Activated naive CD8-positive, alpha-beta T cell treated with anti-CD3 and anti-CD28 coated beads, Interleukin-2, amount 10 ng/mL, durations not matched to agents 7 days and 5 days (primary cell): ENCODE measurements around the gene RERG. TPM values are rescaled to one million over a fixed set of nuclear protein-coding genes. Genes with fewer than 3 reads are reported as not detected.
"Not testable (repeated sequence)": the region's sequence is repeated elsewhere in the genome, so short reads cannot be mapped to it uniquely, and the experiment has no call there.

Source experiments
- ATAC-seq: fragments of 150-1000 bp; cut with Tn5 transposase; one replicate; pipeline ENCODE4 v1.10.0; 2021; ENCODE audit warnings: low read depth, moderate library complexity
- POLR2A ChIA-PET: fragments of 350-600 bp; sonication (Branson Sonifier 250); formaldehyde crosslinking; loops from one replicate; lab custom pipeline; 2021; ENCODE audit warnings: antibody characterized with exemption; lab: Charles Lee
- DNase-seq: peaks from one replicate; pipeline ENCODE4 v3.0.0; 2021
- H3K27ac Mint-ChIP-seq: one replicate; pipeline ENCODE4 v1.8.0; 2022; ENCODE audit warnings: mild to moderate bottlenecking, mixed read lengths
- H3K27me3 Mint-ChIP-seq: one replicate; pipeline ENCODE4 v1.8.0; 2022; ENCODE audit warnings: mild to moderate bottlenecking, moderate library complexity, mixed read lengths
- H3K36me3 Mint-ChIP-seq: one replicate; pipeline ENCODE4 v1.8.0; 2021; ENCODE audit warnings: mild to moderate bottlenecking, mixed read lengths
- H3K4me1 Mint-ChIP-seq: one replicate; pipeline ENCODE4 v1.8.0; 2021; ENCODE audit warnings: mixed read lengths
- H3K4me3 Mint-ChIP-seq: one replicate; pipeline ENCODE4 v1.8.0; 2022; ENCODE audit warnings: mild to moderate bottlenecking, moderate library complexity, mixed read lengths
- H3K9me3 Mint-ChIP-seq: one replicate; pipeline ENCODE4 v1.8.0; 2021; ENCODE audit warnings: mixed read lengths
- total RNA-seq, 2 experiments: library from RNA; stranded (reverse); gene quantifications; one replicate each; pipeline ENCODE4 v1.2.3, GENCODE V29; 2021

The RERG gene
- total RNA-seq, 2 experiments from 2014 or later, result not detected

GRCh38 chr12:15130541-15130940 lies 90.7 kb downstream of the RERG start:
- DNase-seq (no peak), ATAC-seq (no peak)
- Mint-ChIP-seq H3K27me3 (peaks cover 23% of the 10 kb centered on the region), H3K4me3 (no peak overlapping the region), H3K27ac (no peak overlapping the region), H3K9me3 (no peaks in the 10 kb centered on the region), H3K4me1 (no peaks in the 10 kb centered on the region), H3K36me3 (no peaks in the 10 kb centered on the region)
- POLR2A ChIA-PET, result no interaction called here

GRCh38 chr12:15123401-15123800 lies 97.8 kb downstream of the RERG start:
- ATAC-seq, result no peak
- H3K36me3 Mint-ChIP-seq, result no peaks in the 10 kb centered on the region
- no peaks in the 10 kb centered on the region for H3K4me1 Mint-ChIP-seq
- no peak overlapping the region for H3K27ac Mint-ChIP-seq
- POLR2A ChIA-PET, result no interaction called here
- H3K4me3 Mint-ChIP-seq, result no peak overlapping the region
- peaks cover 6% of the 10 kb centered on the region for H3K27me3 Mint-ChIP-seq
- H3K9me3 Mint-ChIP-seq, result no peaks in the 10 kb centered on the region
- no peak for DNase-seq

- no peak for ATAC-seq
- POLR2A ChIA-PET, result no interaction called here
- H3K27ac Mint-ChIP-seq, result no peak overlapping the region
These were observed 98.9 kb downstream of the RERG start for GRCh38 chr12:15122344-15122743.

GRCh38 chr12:15118955-15119354 lies 102.3 kb downstream of the RERG start:
- DNase-seq (no peak), ATAC-seq (no peak)
- Mint-ChIP-seq H3K27me3 (peaks cover 2% of the 10 kb centered on the region), H3K9me3 (no peaks in the 10 kb centered on the region), H3K36me3 (no peaks in the 10 kb centered on the region), H3K4me1 (no peaks in the 10 kb centered on the region), H3K27ac (no peak overlapping the region), H3K4me3 (no peak overlapping the region)
- POLR2A ChIA-PET, result no interaction called here

More at GRCh38 chr12:15122344-15122743, 98.9 kb downstream of the RERG start:
- Mint-ChIP-seq H3K36me3 (no peaks in the 10 kb centered on the region), H3K27me3 (peaks cover 6% of the 10 kb centered on the region), H3K9me3 (no peaks in the 10 kb centered on the region), H3K4me1 (no peaks in the 10 kb centered on the region), H3K4me3 (no peak overlapping the region)
- no peak for DNase-seq

GRCh38 chr12:15116983-15117382 lies 104.2 kb downstream of the RERG start:
- no peak overlapping the region for H3K27ac Mint-ChIP-seq
- H3K36me3 Mint-ChIP-seq, result no peaks in the 10 kb centered on the region
- DNase-seq (no peak), ATAC-seq (no peak)
- POLR2A ChIA-PET, result no interaction called here
- H3K27me3 Mint-ChIP-seq, result peaks cover 2% of the 10 kb centered on the region
- H3K9me3 Mint-ChIP-seq, result no peaks in the 10 kb centered on the region
- no peak overlapping the region for H3K4me3 Mint-ChIP-seq
- H3K4me1 Mint-ChIP-seq, result no peaks in the 10 kb centered on the region

GRCh38 chr12:15116086-15116485 lies 105.1 kb downstream of the RERG start:
- Mint-ChIP-seq H3K4me1 (no peaks in the 10 kb centered on the region), H3K27ac (no peak overlapping the region), H3K4me3 (no peak overlapping the region), H3K9me3 (no peaks in the 10 kb centered on the region), H3K36me3 (no peaks in the 10 kb centered on the region), H3K27me3 (peaks cover 2% of the 10 kb centered on the region)
- DNase-seq (no peak), ATAC-seq (no peak)
- POLR2A ChIA-PET, result no interaction called here

GRCh38 chr12:15115434-15115833 lies 105.8 kb downstream of the RERG start:
- POLR2A ChIA-PET, result no interaction called here
- Mint-ChIP-seq H3K36me3 (no peaks in the 10 kb centered on the region), H3K27me3 (peaks cover 2% of the 10 kb centered on the region), H3K27ac (no peak overlapping the region), H3K9me3 (no peaks in the 10 kb centered on the region), H3K4me1 (no peaks in the 10 kb centered on the region), H3K4me3 (no peak overlapping the region)
- ATAC-seq (no peak), DNase-seq (no peak)

- H3K27ac Mint-ChIP-seq, result no peak overlapping the region
- no peaks in the 10 kb centered on the region for H3K36me3 Mint-ChIP-seq
- no peaks in the 10 kb centered on the region for H3K9me3 Mint-ChIP-seq
- POLR2A ChIA-PET, result no interaction called here
- H3K27me3 Mint-ChIP-seq, result no peaks in the 10 kb centered on the region
- H3K4me3 Mint-ChIP-seq, result no peak overlapping the region
- no peaks in the 10 kb centered on the region for H3K4me1 Mint-ChIP-seq
- ATAC-seq, result no peak
- DNase-seq, result no peak
These were observed 106.7 kb downstream of the RERG start for GRCh38 chr12:15114501-15114900.

- Mint-ChIP-seq H3K4me3 (no peak overlapping the region), H3K4me1 (peaks cover 2% of the 10 kb centered on the region), H3K27ac (no peak overlapping the region), H3K36me3 (no peaks in the 10 kb centered on the region), H3K27me3 (no peaks in the 10 kb centered on the region), H3K9me3 (no peaks in the 10 kb centered on the region)
- ATAC-seq, result no peak
- DNase-seq, result no peak
- POLR2A ChIA-PET, result no interaction called here
These were observed 128.4 kb downstream of the RERG start for GRCh38 chr12:15092826-15093225.

GRCh38 chr12:15090441-15090840 lies 130.8 kb downstream of the RERG start:
- Mint-ChIP-seq H3K36me3 (no peaks in the 10 kb centered on the region), H3K27ac (no peak overlapping the region)
- POLR2A ChIA-PET, result no interaction called here

GRCh38 chr12:15088105-15088504 lies 133.1 kb downstream of the RERG start:
- H3K27ac Mint-ChIP-seq, result no peak overlapping the region
- no peak overlapping the region for H3K4me3 Mint-ChIP-seq
- peaks cover 2% of the 10 kb centered on the region for H3K9me3 Mint-ChIP-seq
- no peaks in the 10 kb centered on the region for H3K36me3 Mint-ChIP-seq
- H3K4me1 Mint-ChIP-seq, result peaks cover 4% of the 10 kb centered on the region
- H3K27me3 Mint-ChIP-seq, result peaks cover 6% of the 10 kb centered on the region
- no peak for ATAC-seq
- POLR2A ChIA-PET, result no interaction called here
- no peak for DNase-seq

More at GRCh38 chr12:15090441-15090840, 130.8 kb downstream of the RERG start:
- peaks cover 2% of the 10 kb centered on the region for H3K9me3 Mint-ChIP-seq
- DNase-seq (no peak), ATAC-seq (no peak)
- H3K27me3 Mint-ChIP-seq, result no peaks in the 10 kb centered on the region
- peaks cover 4% of the 10 kb centered on the region for H3K4me1 Mint-ChIP-seq
- H3K4me3 Mint-ChIP-seq, result no peak overlapping the region

- H3K9me3 Mint-ChIP-seq, H3K36me3 Mint-ChIP-seq, POLR2A ChIA-PET, H3K27me3 Mint-ChIP-seq, ATAC-seq, DNase-seq: not testable (repeated sequence)
- peak overlapping the region; percentile 78 for H3K27ac Mint-ChIP-seq
- peaks cover 11% of the 10 kb centered on the region for H3K4me1 Mint-ChIP-seq
- H3K4me3 Mint-ChIP-seq, result peak overlapping the region; percentile 62
These were observed 143.5 kb downstream of the RERG start for GRCh38 chr12:15077751-15078150.

- ATAC-seq, result no peak
These were observed 146.9 kb downstream of the RERG start for GRCh38 chr12:15074351-15074750.

GRCh38 chr12:15059123-15059522 lies 162.1 kb downstream of the RERG start:
- POLR2A ChIA-PET, result no interaction called here
- Mint-ChIP-seq H3K27ac (no peak overlapping the region), H3K4me3 (no peak overlapping the region), H3K27me3 (peaks cover 5% of the 10 kb centered on the region), H3K36me3 (no peaks in the 10 kb centered on the region), H3K9me3 (no peaks in the 10 kb centered on the region), H3K4me1 (no peaks in the 10 kb centered on the region)
- DNase-seq (no peak), ATAC-seq (no peak)

More at GRCh38 chr12:15074351-15074750, 146.9 kb downstream of the RERG start:
- peaks cover 4% of the 10 kb centered on the region for H3K9me3 Mint-ChIP-seq
- peaks cover 9% of the 10 kb centered on the region for H3K36me3 Mint-ChIP-seq
- DNase-seq, result no peak
- no peak overlapping the region for H3K4me3 Mint-ChIP-seq
- H3K27me3 Mint-ChIP-seq, result no peaks in the 10 kb centered on the region
- peaks cover 11% of the 10 kb centered on the region for H3K4me1 Mint-ChIP-seq
- POLR2A ChIA-PET, result no interaction called here
- no peak overlapping the region for H3K27ac Mint-ChIP-seq
